GM13977 (cell line): ENCODE measurements around the gene ZKSCAN2.

Experiments used
- DNase-seq: peaks from one replicate; pipeline ENCODE4 v3.0.0; 2012; ENCODE audit warnings: low spot score
- in situ Hi-C: fragments of 300-500 bp; cut with MboI; formaldehyde crosslinking; loops from one replicate; pipeline ENCODE4 v1.12.0; 2022; ENCODE audit warnings: low sequenced_read_pairs, low pct_unique_long_range_greater_than_20kb, mixed read lengths, inconsistent platforms; ENCODE audit not compliant: unreplicated experiment
- TF ChIP-seq, protein P1 (sequence below): IDR thresholded peaks from 2 replicates; pipeline ENCODE4 v1.5.1; 2012; ENCODE audit warnings: mild to moderate bottlenecking, control low read depth; ENCODE audit not compliant: insufficient read depth; ENCODE audit errors: extremely low read depth, missing control alignments

ZKSCAN2 gene

GRCh38 chr16:25228372-25228771 lies 29.3 kb downstream of the ZKSCAN2 start:
- in situ Hi-C loops = loop anchor here (10.0 kb wide), 1 partner anchor 174 kb away; no protein-coding TSS in a partner anchor
- TF ChIP-seq, protein P1, sequence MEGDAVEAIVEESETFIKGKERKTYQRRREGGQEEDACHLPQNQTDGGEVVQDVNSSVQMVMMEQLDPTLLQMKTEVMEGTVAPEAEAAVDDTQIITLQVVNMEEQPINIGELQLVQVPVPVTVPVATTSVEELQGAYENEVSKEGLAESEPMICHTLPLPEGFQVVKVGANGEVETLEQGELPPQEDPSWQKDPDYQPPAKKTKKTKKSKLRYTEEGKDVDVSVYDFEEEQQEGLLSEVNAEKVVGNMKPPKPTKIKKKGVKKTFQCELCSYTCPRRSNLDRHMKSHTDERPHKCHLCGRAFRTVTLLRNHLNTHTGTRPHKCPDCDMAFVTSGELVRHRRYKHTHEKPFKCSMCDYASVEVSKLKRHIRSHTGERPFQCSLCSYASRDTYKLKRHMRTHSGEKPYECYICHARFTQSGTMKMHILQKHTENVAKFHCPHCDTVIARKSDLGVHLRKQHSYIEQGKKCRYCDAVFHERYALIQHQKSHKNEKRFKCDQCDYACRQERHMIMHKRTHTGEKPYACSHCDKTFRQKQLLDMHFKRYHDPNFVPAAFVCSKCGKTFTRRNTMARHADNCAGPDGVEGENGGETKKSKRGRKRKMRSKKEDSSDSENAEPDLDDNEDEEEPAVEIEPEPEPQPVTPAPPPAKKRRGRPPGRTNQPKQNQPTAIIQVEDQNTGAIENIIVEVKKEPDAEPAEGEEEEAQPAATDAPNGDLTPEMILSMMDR = no peak
- no peak for DNase-seq

- no peak for DNase-seq
- in situ Hi-C loops = loop anchor here (10.0 kb wide), 1 partner anchor 170 kb away; no protein-coding TSS in a partner anchor
- TF ChIP-seq, protein P1 = no peak
These were observed 32.8 kb downstream of the ZKSCAN2 start for GRCh38 chr16:25224731-25225319.

GRCh38 chr16:25223964-25224363 lies 33.7 kb downstream of the ZKSCAN2 start:
- in situ Hi-C loops = loop anchor here (10.0 kb wide), 1 partner anchor 169 kb away; no protein-coding TSS in a partner anchor
- no peak for DNase-seq
- TF ChIP-seq, protein P1 = no peak

DNA sequence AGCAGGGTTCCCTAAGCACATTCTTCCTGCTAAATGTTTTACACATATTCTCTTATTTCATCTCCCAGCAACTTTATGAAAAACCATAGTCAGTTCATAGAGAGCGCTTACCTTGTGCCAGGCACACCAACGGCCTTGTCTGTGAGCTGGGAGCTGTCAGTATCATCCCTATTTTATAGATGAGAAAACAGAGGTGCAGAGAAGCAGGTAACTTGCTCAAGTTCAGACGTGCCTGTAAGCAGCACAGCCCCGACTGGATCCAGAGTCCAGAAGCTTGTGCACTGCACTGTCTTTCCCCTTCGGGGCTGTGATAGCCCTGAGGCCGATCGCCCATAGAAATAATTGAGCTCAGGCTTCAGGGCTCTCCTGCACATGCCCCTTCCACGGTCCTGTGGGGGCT lies 34.7 kb downstream of the ZKSCAN2 start:
- no peak for DNase-seq
- TF ChIP-seq, protein P1 = no peak
- in situ Hi-C loops = loop anchor here (10.0 kb wide), 1 partner anchor 168 kb away; no protein-coding TSS in a partner anchor

DNA sequence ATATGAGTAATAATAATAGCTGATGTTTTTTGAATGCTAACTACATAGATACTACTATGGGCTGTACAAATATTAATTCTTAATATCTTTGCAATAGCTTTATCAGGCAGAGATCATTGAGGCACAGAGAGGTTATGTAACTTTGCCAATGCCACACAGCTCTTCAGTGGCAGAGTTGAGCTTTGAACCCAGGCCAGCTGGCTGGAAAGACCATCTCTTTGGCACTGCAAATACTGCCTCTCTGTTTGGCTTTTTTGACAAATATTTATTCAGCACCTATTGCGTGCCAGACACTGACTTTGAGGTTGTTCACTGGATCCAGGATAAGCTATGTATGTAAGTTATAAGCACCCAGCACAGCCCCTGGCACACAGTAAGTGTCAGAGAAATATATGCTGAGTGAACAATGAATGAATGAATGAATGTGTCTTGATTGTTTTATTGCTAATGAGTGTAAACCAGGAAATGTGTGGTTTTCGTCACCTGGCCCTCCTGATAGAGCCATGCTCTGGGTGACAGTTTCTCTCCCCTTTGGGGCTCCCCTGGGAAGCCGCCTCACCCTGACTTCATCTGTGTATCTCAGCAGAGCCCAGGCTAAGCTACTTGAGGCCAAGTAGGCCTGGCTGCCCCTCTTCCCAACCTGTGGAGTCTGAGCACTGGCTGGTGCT lies 38.4 kb downstream of the ZKSCAN2 start:
- TF ChIP-seq, protein P1 = no peak
- in situ Hi-C loops = no loop called here
- no peak for DNase-seq

DNA sequence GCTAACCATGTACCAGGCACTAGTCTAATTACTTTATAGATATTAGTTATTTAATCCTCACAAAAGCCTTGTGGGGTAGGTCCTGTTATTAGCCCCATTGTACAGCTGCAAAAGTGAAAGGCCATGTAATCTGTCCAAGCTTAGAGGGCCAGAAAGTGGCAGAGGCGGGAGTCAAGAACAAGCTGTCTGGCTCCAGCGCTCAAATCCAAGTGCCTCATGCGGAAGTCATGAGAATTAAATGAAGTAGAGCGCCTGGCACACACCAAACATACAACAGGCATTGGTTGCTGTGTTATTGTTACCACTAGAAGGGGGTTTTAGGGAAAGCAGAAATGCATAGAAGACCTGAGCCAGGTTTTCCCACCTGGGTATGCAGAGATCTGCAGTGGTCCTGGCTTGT lies 39.7 kb downstream of the ZKSCAN2 start:
- TF ChIP-seq, protein P1 = no peak
- in situ Hi-C loops = no loop called here
- no peak for DNase-seq
